Erythroblast (primary cell): ENCODE results near the gene LILRB2.

Experiments used
- DNase-seq, 2 experiments: peaks; one replicate each; lab custom pipeline; 2025; lab: John Stamatoyannopoulos, UW
- GATA1 ChIP-seq: IDR thresholded peaks from 2 replicates; pipeline ENCODE4 v1.6.1; 2011; ENCODE audit warnings: low read depth, mild to moderate bottlenecking, control low read depth, low read length, moderate library complexity
- POLR2A ChIP-seq: IDR thresholded peaks from 2 replicates; pipeline ENCODE4 v1.6.1; 2011; ENCODE audit warnings: mild to moderate bottlenecking, low read length

Gene LILRB2

DNA sequence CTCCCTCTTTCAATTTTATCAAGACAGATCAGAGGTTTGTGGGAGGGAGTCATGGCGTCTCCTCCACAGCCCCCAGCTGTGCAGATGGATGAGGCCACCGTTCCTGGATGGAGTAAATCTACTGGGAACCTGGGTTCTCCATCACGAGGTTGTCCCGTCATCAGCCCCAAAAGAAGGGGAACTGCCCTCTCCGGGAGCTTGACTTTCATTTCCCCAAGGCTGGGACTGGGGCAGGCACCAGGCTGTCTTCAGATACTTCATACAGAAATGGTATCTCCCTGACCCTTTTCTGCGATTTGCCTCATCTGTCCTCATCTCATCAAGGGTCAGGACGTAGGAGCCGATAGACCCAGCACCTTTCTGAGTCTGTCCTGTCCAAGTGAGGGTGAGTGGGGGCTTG is 9.8 kb downstream of the LILRB2 start:
- DNase-seq = no peak
- TF ChIP-seq GATA1 = no peak
- TF ChIP-seq POLR2A = no peak

GRCh38 chr19:54268936-54269335 is 12.0 kb downstream of the LILRB2 start:
- DNase-seq = no peak
- no peak for TF ChIP-seq POLR2A

DNA sequence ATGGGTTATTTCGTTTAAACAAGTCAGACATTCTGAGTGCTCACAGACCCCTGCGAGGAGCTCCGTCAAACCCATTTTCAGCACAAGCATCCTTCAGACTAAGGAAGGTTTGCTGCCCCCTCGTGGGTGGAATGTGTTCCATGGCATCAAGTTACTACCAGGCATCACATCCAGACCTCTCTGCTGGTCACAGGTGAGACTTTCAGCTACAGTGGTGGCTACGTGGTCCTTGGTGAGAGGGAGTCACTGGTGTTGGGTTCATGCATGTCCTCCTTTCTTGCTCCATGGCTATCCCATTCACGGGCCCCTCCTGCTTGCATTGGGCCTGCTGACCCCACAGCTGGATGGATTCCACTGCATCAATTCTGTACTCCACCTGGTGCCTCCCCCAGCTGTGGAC is 14.8 kb downstream of the LILRB2 start:
- TF ChIP-seq GATA1 (no peak), POLR2A (no peak)
- peak; percentile 52 to 77 for DNase-seq

- no peak for DNase-seq
- TF ChIP-seq GATA1 (no peak), POLR2A (no peak)
Observed at GRCh38 chr19:54262470-54262869, 18.4 kb downstream of the LILRB2 start.

DNA sequence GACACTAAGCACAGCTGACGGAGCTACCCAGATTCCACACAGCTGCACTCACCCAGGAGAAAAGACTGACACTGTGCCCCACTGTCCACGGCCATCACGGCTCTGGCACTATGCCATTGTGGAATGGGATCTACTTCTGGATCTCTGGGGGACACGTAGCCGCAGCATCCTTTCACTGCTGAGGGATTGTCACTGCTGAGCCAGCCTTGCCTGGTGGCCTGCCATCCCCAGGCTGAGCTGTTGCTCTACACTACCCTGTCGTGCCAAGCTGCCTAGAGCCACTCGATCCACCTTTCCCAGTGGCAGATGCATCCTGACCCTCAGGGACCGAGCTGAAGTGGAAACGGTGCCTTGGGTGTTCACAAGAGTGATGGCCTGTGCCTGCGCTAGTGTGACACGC is 18.8 kb downstream of the LILRB2 start:
- no peak for TF ChIP-seq POLR2A
- no peak for TF ChIP-seq GATA1
- DNase-seq = no peak

- TF ChIP-seq GATA1 (no peak), POLR2A (no peak)
- DNase-seq = no peak
Observed at GRCh38 chr19:54257116-54257480, 23.8 kb downstream of the LILRB2 start, which contains the start of gene LILRB5. TSS of gene LILRB5 (minus strand) at chr19:54257273. CDS start at chr19:54257193, 80 bp downstream.

GRCh38 chr19:54256250-54257115 is 24.4 kb downstream of the LILRB2 start:
- no peak for TF ChIP-seq POLR2A
- no peak for TF ChIP-seq GATA1
- DNase-seq = no peak

GRCh38 chr19:54255105-54255775 is 25.7 kb downstream of the LILRB2 start:
- TF ChIP-seq GATA1 (no peak), POLR2A (no peak)
- DNase-seq = no peak

DNA sequence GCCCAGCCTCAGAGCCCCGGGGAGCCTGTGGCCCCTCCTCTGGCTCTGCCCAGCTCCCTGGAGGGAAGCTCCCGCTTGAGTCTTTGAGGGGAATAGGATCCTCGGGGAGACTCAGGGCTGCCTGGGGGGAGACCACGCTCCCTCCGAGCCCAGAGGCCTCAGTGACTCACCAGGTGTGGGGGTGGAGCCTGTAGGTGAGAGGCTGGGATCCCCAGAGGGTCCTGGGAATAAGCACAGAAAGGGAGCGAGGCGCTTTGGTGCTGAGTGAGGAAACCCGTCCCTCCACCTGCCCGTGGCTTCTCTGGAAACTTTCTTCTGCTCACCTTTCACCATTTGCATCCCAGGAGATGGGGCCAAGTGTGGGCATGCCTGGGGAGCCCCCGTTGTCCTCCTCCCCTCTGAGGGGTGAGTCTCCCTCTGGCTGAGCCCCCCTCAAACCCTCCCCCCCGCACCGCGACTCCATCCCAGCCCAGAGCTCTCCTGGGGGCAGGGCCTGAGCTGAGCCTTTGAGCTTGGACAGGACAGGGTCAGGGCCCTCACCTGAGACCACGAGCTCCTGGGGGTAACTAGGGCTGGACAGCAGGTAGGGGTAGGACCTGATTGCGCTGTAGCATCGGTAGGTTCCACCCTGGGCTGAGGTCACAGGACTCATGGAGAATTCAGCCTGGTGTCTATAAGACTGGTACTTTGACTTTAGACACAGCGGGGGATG is 26.6 kb downstream of the LILRB2 start:
- no peak for DNase-seq
- no peak for TF ChIP-seq POLR2A
- TF ChIP-seq GATA1 = no peak

DNA sequence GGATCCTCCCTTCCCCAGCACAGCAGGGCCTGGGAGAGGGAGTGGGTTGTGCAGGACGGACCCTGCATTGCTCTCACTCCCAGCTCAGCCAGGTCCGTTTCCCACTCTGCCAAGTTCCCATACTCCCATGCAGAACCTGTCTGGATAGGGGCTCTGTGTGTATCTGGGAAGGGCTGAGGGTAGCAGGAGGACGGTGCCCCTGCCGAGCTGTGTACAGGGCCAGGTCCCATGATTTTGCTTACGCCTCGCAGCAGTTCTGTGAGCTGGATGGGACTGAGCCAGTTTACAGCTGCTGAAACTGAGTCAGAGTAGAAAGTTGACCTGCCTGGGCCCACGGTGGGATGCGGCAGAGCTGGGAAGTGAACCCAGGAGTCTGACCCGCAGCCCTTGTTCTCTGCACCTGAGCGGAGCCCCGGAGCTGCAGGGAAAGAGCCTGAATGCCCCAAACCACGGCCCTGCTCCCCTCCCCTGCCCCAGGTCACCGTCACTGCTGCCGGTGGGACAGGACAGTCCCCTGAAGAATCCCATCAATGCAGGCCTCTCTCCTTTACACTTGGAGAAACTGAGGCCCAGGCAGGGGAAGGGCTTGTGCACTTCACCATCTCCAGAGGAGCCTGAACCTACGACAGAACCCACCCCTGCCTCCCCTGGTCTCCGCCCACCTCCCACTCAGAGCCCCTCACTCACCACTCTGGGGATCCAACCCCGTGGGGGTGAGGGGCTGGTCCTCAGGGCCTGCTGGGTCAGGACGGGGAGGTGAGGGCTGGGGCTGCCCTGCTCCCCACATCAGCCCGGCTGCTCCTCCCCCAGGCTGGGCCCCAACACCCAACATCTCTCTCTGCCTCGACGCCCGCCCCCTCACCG is 27.3 kb downstream of the LILRB2 start:
- no peak for TF ChIP-seq POLR2A
- no peak for TF ChIP-seq GATA1
- no peak for DNase-seq

GRCh38 chr19:54252845-54253244 is 28.1 kb downstream of the LILRB2 start:
- no peak for TF ChIP-seq GATA1
- TF ChIP-seq POLR2A = no peak
- no peak for DNase-seq

- no peak for DNase-seq
- TF ChIP-seq GATA1 (no peak), POLR2A (no peak)
Observed at GRCh38 chr19:54252243-54252642, 28.7 kb downstream of the LILRB2 start.

GRCh38 chr19:54248016-54248601 is 32.8 kb downstream of the LILRB2 start:
- TF ChIP-seq GATA1 (no peak), POLR2A (no peak)
- no peak for DNase-seq
